OCI-LY1 (cell line): Measurements from ENCODE around the gene IVD.

Experiments used
- EZH2 ChIP-seq: fragments of 200-600 bp; sonication (generic), shearing (Covaris generic); IDR thresholded peaks from 2 replicates; pipeline ENCODE4 v1.8.0; 2017; ENCODE audit warnings: borderline replicate concordance, mixed run types, mild to moderate bottlenecking, antibody characterized with exemption, low read length, moderate library complexity, mixed read lengths
- TF ChIP-seq, protein P1 (sequence below): fragments of 200-600 bp; sonication (generic), shearing (Covaris generic); IDR thresholded peaks from 2 replicates; pipeline ENCODE4 v1.5.1; 2017; ENCODE audit warnings: mild to moderate bottlenecking, antibody characterized with exemption, low read length, moderate library complexity, mixed read lengths

DNA sequence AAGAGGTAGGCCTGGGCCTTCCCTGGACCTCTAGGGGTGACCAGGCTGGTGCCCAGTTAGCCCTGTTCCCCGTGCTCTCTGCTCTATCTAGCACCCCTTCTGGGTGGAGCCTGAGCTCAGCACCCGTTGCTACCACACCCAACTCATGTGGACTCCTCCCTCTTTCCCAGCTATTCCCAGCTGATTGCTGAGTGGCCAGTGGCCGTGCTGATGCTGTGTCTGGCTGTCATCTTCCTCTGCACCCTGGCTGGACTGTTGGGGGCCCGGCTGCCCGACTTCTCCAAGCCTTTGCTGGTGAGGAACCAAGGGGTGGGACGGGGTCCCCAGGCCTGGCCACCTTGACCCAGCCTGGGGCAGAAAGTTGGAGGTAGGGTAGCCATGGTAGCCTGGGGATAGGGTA lies 41.3 kb upstream of the IVD start:
- TF ChIP-seq, protein P1, sequence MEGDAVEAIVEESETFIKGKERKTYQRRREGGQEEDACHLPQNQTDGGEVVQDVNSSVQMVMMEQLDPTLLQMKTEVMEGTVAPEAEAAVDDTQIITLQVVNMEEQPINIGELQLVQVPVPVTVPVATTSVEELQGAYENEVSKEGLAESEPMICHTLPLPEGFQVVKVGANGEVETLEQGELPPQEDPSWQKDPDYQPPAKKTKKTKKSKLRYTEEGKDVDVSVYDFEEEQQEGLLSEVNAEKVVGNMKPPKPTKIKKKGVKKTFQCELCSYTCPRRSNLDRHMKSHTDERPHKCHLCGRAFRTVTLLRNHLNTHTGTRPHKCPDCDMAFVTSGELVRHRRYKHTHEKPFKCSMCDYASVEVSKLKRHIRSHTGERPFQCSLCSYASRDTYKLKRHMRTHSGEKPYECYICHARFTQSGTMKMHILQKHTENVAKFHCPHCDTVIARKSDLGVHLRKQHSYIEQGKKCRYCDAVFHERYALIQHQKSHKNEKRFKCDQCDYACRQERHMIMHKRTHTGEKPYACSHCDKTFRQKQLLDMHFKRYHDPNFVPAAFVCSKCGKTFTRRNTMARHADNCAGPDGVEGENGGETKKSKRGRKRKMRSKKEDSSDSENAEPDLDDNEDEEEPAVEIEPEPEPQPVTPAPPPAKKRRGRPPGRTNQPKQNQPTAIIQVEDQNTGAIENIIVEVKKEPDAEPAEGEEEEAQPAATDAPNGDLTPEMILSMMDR: no peak
- no peak for TF ChIP-seq EZH2
